Osteocyte (in vitro differentiated cells): Measurements from ENCODE around the gene ADCY4. TPM values are rescaled to one million over a fixed set of nuclear protein-coding genes. Genes with fewer than 3 reads are reported as not detected.

ENCODE experiments used
- DNase-seq: peaks from one replicate; pipeline ENCODE4 v3.0.0; 2021; ENCODE audit warnings: mixed read lengths; ENCODE audit not compliant: unreplicated experiment; ENCODE audit errors: extremely low spot score
- H3K27ac Mint-ChIP-seq: one replicate; pipeline ENCODE4 v1.8.0; 2021; ENCODE audit warnings: mild to moderate bottlenecking, mixed read lengths; ENCODE audit not compliant: unreplicated experiment
- H3K27me3 Mint-ChIP-seq: one replicate; pipeline ENCODE4 v1.8.0; 2021; ENCODE audit warnings: mixed read lengths; ENCODE audit not compliant: unreplicated experiment
- H3K36me3 Mint-ChIP-seq: one replicate; pipeline ENCODE4 v1.8.0; 2021; ENCODE audit warnings: mixed read lengths; ENCODE audit not compliant: unreplicated experiment
- H3K4me1 Mint-ChIP-seq: one replicate; pipeline ENCODE4 v1.8.0; 2021; ENCODE audit warnings: mixed read lengths; ENCODE audit not compliant: unreplicated experiment
- H3K4me3 Mint-ChIP-seq: one replicate; pipeline ENCODE4 v1.8.0; 2021; ENCODE audit warnings: mild to moderate bottlenecking, moderate library complexity, mixed read lengths; ENCODE audit not compliant: unreplicated experiment
- H3K9me3 Mint-ChIP-seq: one replicate; pipeline ENCODE4 v1.8.0; 2021; ENCODE audit warnings: mixed read lengths; ENCODE audit not compliant: unreplicated experiment
- total RNA-seq: library from RNA; stranded (reverse); gene quantifications from 2 replicates; pipeline ENCODE4 v1.2.1, GENCODE V29; 2021
- TF ChIP-seq, protein P1 (sequence below): fragments of 200-600 bp; sonication (generic); IDR thresholded peaks from 2 replicates; pipeline ENCODE4 v1.5.0; 2021; ENCODE audit warnings: antibody characterized with exemption, mild to moderate bottlenecking, moderate library complexity

Gene ADCY4
- total RNA-seq, 1 donor from 2014 or later: 25.3 TPM

DNA sequence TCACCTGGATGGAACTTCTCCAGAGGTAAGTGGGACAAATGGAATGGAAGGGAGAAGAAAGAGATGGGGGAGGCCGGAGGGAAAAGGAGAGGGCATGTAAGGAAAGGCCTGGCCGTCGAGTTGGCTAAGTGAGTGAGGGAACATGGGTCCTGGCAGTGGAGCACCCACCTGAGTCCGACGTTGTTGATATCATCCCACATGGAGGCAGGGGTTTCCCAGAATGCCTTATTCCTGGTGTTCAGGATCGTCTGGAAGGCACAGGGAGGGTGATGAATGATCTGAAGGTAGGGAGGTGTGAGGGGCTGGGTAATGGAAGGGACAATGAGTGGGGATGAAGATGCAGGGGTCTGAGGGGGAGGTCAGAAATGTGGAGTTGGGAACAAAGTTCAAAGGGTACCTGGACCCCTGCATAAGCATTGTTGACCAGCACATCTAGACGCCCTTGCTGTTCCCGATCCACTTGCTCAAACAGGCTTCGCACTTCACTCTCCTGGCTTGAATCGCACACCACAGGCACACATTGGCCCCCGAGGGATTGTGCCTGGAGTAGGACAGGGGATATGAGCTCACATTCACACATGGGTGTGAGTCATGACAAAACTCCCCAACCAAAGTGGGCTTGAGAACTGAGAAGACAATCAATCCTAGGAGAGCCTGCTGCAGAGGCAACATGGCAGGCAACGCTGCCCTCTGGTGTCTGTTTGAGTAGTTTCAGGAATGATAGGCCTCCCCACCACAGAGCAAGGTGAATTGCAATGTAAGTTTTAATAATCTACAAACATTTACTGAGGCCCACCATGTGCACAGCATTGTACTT, 38.3 kb downstream of the ADCY4 start:
- peak overlapping the region; percentile 79 for H3K27ac Mint-ChIP-seq
- H3K36me3 Mint-ChIP-seq: peaks cover 12% of the 10 kb centered on the region
- TF ChIP-seq, protein P1, sequence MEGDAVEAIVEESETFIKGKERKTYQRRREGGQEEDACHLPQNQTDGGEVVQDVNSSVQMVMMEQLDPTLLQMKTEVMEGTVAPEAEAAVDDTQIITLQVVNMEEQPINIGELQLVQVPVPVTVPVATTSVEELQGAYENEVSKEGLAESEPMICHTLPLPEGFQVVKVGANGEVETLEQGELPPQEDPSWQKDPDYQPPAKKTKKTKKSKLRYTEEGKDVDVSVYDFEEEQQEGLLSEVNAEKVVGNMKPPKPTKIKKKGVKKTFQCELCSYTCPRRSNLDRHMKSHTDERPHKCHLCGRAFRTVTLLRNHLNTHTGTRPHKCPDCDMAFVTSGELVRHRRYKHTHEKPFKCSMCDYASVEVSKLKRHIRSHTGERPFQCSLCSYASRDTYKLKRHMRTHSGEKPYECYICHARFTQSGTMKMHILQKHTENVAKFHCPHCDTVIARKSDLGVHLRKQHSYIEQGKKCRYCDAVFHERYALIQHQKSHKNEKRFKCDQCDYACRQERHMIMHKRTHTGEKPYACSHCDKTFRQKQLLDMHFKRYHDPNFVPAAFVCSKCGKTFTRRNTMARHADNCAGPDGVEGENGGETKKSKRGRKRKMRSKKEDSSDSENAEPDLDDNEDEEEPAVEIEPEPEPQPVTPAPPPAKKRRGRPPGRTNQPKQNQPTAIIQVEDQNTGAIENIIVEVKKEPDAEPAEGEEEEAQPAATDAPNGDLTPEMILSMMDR: peak; percentile 85
- H3K4me3 Mint-ChIP-seq: no peak overlapping the region
- DNase-seq: peak; percentile 88
- peaks cover 31% of the 10 kb centered on the region for H3K4me1 Mint-ChIP-seq
- no peaks in the 10 kb centered on the region for H3K27me3 Mint-ChIP-seq
- no peaks in the 10 kb centered on the region for H3K9me3 Mint-ChIP-seq

DNA sequence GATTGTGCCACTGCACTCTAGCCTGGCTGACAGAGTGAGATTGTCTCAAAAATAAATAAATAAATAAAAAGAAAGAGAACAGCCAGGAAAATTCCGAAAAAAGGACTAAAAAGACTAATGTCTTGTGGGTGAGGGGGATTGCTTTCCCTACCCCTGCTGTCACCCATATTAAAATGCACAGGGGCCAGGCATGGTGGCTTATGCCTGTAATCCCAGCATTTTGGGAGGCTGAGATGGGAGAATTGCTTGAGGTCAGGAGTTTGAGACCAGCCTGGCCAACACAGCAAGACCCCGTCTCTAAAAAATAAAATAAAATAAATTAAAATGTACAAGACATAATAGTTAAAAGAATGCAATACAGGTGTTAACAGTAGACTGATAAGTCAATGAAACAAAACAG, 41.3 kb downstream of the ADCY4 start:
- no peak for DNase-seq
- TF ChIP-seq, protein P1: no peak
- Mint-ChIP-seq H3K27me3 (no peaks in the 10 kb centered on the region), H3K27ac (no peak overlapping the region), H3K9me3 (no peaks in the 10 kb centered on the region), H3K36me3 (peaks cover 20% of the 10 kb centered on the region), H3K4me1 (peaks cover 15% of the 10 kb centered on the region), H3K4me3 (no peak overlapping the region)

DNA sequence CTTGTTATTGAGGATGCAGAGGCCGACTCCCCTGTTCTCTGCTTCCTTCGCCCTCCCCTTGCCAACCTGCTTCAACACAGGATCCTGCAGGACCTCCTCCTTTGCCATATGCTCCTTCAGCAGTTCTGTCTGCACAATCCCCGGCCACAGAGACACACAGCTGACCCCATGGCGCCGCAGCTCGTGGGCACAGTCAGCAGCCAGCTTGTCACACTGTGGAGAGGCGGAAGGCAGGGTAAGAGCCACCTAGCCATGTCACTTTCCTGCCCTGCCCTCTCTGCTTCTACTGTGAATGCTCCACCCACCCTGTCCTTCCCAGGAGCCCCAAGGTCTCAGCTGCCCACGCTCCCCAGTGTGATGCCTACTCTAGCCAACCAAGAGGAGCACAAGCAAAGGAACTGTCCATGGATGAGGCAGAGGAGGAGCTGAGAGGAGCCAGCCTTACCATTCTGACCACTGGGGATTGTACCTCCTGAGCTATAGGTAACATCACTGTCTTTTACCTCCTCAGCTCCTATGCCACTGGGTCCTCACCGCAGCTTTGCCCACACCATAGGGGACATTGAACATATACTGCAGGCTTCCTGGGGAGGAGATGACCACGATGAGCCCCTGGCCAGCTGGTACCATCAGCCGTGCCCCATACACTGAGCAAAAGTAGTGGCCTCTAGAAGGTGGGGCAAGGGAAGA, 42.6 kb downstream of the ADCY4 start:
- DNase-seq: no peak
- TF ChIP-seq, protein P1: no peak
- Mint-ChIP-seq H3K4me1 (peaks cover 9% of the 10 kb centered on the region), H3K27me3 (no peaks in the 10 kb centered on the region), H3K4me3 (no peak overlapping the region), H3K36me3 (peaks cover 20% of the 10 kb centered on the region), H3K27ac (no peak overlapping the region), H3K9me3 (no peaks in the 10 kb centered on the region)

DNA sequence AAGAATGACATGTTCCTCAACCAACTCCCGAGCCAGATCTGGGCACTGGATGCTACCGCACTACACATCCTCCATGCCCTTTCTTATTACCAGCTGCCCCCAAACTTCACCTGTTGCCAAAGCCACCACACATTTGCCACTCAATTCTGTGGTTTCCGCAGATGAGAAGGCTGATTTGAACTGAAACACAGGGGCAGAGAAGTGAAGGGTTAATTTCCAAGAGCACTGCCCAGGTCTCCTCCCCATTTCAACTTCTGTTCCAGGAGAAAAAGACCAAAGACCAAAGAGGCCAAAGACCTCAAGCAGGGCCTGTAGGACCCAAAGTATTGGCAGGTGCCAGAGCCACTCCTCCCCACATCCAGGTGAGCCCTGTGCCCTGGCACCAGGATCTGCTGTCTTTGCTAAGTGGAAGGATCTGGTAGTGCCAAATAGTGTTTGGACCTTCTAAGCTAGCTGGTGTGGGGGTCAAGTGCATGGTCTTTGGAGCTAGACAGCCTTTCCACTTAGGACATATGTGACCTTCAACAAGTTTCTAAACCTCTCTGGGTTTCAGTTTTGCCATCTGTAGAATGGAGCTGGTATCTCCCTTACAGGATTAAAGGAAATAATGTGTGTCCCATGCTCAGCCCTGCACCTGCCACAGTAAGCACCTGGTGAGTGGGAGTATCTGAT, 43.3 kb downstream of the ADCY4 start:
- no peak overlapping the region for H3K27ac Mint-ChIP-seq
- H3K4me1 Mint-ChIP-seq: peaks cover 4% of the 10 kb centered on the region
- no peak overlapping the region for H3K4me3 Mint-ChIP-seq

More for the DNA sequence above, 43.3 kb downstream of the ADCY4 start:
- TF ChIP-seq, protein P1: no peak
- no peak for DNase-seq
- no peaks in the 10 kb centered on the region for H3K27me3 Mint-ChIP-seq
- H3K36me3 Mint-ChIP-seq: peaks cover 20% of the 10 kb centered on the region
- no peaks in the 10 kb centered on the region for H3K9me3 Mint-ChIP-seq
